NT2/D1 (cell line): ENCODE data around the gene ATXN7L2.

Experiments
- DNase-seq: peaks from one replicate; pipeline ENCODE4 v3.0.0-alpha.2; 2011; ENCODE audit warnings: low read depth, low spot score
- H3K27me3 ChIP-seq: 2 replicates; pipeline ENCODE4 v1.6.0; 2011; ENCODE audit warnings: mild to moderate bottlenecking; ENCODE audit not compliant: insufficient read length, insufficient read depth
- H3K36me3 ChIP-seq: 2 replicates; pipeline ENCODE4 v1.6.1; 2011; ENCODE audit warnings: mild to moderate bottlenecking, low read length, mixed read lengths; ENCODE audit not compliant: insufficient read depth, insufficient read length
- H3K4me1 ChIP-seq: 2 replicates; pipeline ENCODE4 v1.5.1; 2011; ENCODE audit not compliant: insufficient read depth, insufficient read length
- H3K4me3 ChIP-seq: 2 replicates; pipeline ENCODE4 v1.5.1; 2011; ENCODE audit warnings: low read depth; ENCODE audit not compliant: insufficient read length
- H3K9ac ChIP-seq: 2 replicates; pipeline ENCODE4 v1.6.0; 2011; ENCODE audit warnings: low read depth; ENCODE audit not compliant: insufficient read length
- H3K9me3 ChIP-seq: 2 replicates; pipeline ENCODE4 v1.5.1; 2011; ENCODE audit warnings: mild to moderate bottlenecking, low read length; ENCODE audit not compliant: insufficient read depth
- SUZ12 ChIP-seq: IDR thresholded peaks from 2 replicates; pipeline ENCODE4 v1.6.1; 2011; ENCODE audit not compliant: insufficient read length, insufficient read depth; ENCODE audit errors: extremely low read depth
- YY1 ChIP-seq: IDR thresholded peaks from 2 replicates; pipeline ENCODE4 v1.6.1; 2011; ENCODE audit not compliant: insufficient read length, insufficient read depth
- ZNF274 ChIP-seq: IDR thresholded peaks from 2 replicates; pipeline ENCODE4 v1.6.1; 2011; ENCODE audit warnings: mild to moderate bottlenecking, low read depth, low read length

Gene ATXN7L2

DNA sequence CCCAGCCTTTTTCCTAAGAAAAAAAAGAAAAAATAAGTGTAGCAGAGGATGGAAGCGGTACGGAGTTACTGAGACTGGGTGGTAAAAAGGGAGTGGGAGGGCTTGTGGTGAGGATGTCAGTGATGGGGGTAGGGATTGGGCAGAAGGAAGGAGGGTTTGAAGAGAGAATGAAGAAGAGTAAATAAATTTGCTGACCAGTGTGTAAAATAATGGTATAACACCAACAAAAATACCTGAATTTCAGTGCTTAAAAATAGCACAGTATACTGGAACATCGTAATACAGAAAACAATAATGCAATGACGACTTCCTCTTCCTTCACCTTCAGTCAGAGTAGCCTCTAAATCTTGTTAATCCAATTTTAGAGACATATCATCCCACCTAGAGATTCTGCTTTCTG lies 36.2 kb upstream of the ATXN7L2 start:
- no peak overlapping the region for H3K9ac ChIP-seq
- no peaks in the 10 kb centered on the region for H3K27me3 ChIP-seq
- H3K4me1 ChIP-seq: no peaks in the 10 kb centered on the region
- H3K9me3 ChIP-seq: peaks cover 6% of the 10 kb centered on the region; the same call in 1 of the 2 replicates
- no peaks in the 10 kb centered on the region for H3K36me3 ChIP-seq
- DNase-seq: no peak
- no peak for TF ChIP-seq ZNF274
- TF ChIP-seq SUZ12: no peak
- no peak for TF ChIP-seq YY1
- H3K4me3 ChIP-seq: no peak overlapping the region

DNA sequence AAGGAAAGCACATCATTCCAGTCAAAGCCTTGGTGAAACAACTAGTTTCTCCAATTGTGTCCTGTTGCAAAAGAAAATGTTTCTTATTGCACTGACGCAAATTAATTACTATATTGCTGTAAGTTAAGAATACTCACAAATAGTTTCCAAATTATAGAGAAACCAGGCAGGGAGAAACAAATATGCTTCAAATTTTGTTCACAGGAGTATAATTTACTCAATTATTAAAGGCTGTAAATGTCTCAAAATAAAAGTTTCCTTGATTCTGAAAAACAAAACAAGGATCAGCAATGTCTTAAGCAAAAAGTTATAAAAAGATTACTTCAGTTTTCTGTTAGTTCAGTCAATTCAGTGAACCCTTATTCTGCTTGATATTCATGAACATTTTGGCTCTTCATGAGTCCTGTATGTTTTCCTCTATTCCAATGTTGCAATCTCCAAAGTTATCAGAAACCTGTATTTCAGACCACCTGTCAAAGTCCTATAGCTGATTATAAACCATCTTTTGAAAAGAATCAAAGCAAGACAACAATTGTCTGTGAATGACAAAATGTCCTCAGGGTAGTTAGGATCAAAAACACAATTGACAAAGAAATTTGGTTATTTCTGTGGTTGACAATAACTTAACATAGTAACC lies 29.1 kb upstream of the ATXN7L2 start:
- no peak for DNase-seq
- Histone ChIP-seq H3K4me1 (no peaks in the 10 kb centered on the region), H3K4me3 (no peak overlapping the region), H3K27me3 (no peaks in the 10 kb centered on the region), H3K9ac (no peak overlapping the region), H3K9me3 (peaks cover 30% of the 10 kb centered on the region), H3K36me3 (no peaks in the 10 kb centered on the region)
- no peak for TF ChIP-seq YY1
- no peak for TF ChIP-seq SUZ12
- no peak for TF ChIP-seq ZNF274

- Histone ChIP-seq H3K27me3 (no peaks in the 10 kb centered on the region), H3K36me3 (no peaks in the 10 kb centered on the region), H3K4me3 (no peak overlapping the region), H3K9ac (no peak overlapping the region), H3K9me3 (peaks cover 30% of the 10 kb centered on the region), H3K4me1 (no peaks in the 10 kb centered on the region)
- no peak for TF ChIP-seq SUZ12
- no peak for TF ChIP-seq YY1
- no peak for TF ChIP-seq ZNF274
- no peak for DNase-seq
Measured at GRCh38 chr1:109457819-109458218, 25.9 kb upstream of the ATXN7L2 start.

GRCh38 chr1:109466125-109466451 lies 17.6 kb upstream of the ATXN7L2 start:
- Histone ChIP-seq H3K9ac (peak overlapping the region; percentile 75), H3K4me1 (no peaks in the 10 kb centered on the region)
- no peak for DNase-seq

DNA sequence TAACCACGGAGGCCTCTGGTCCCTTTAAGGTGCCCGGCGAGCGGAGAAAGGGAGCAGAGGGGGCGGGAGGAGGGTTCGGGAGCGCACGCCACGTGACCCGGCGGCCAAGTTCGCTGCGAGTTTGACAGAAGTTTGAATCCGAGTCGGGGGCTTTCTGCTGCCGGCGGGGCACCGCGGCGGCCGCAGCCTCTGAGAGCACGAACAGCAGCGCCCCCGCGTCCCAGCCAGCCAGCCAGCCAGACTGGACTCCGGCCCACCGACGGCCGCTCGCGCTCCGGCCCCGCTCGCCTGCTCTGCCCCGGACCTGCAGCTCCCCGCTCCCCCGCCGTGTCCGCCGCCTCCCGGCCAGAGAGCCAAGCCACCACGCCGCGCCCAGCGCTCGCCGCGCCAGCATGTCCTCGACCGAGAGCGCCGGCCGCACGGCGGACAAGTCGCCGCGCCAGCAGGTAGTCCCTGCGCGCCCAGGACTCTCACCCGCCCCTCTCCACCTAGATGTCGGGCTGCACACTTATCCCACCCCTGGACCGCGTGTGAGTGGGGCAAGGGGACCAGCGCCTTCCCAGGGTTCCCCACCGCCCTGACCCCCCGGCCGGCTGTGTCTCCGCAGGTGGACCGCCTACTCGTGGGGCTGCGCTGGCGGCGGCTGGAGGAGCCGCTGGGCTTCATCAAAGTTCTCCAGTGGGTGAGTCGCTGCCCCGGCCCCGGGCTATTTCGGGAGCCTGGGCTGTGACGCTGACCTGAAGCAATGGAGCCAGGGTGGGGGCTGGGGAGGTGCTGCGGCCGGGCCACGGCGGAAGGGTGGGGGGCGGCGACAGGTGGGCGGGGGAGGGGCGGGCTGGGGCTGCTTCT lies 17.0 kb upstream of the ATXN7L2 start, which contains the start of gene SYPL2:
Gene SYPL2, plus strand, starts transcription at position 95 of the 849 bp plus-strand sequence. Its CDS starts 298 bp downstream, at position 393.
- peak within 1 kb of the TSS; percentile 57 for H3K4me3 ChIP-seq
- TF ChIP-seq ZNF274 (no peak), SUZ12 (no peak), YY1 (no peak)
- DNase-seq: peak; percentile 32
- H3K27me3 ChIP-seq: peaks cover 42% of the 10 kb centered on the region
- H3K9ac ChIP-seq: peak within 1 kb of the TSS; percentile 75
- H3K9me3 ChIP-seq: no peaks in the 10 kb centered on the region
- H3K36me3 ChIP-seq: no peaks in the 10 kb centered on the region
- no peaks in the 10 kb centered on the region for H3K4me1 ChIP-seq

More at GRCh38 chr1:109466125-109466451, 17.6 kb upstream of the ATXN7L2 start:
- Histone ChIP-seq H3K4me3 (peak overlapping the region; percentile 57), H3K27me3 (peaks cover 42% of the 10 kb centered on the region), H3K9me3 (no peaks in the 10 kb centered on the region), H3K36me3 (no peaks in the 10 kb centered on the region)
- no peak for TF ChIP-seq SUZ12
- no peak for TF ChIP-seq YY1
- no peak for TF ChIP-seq ZNF274

GRCh38 chr1:109467301-109467777 lies 16.4 kb upstream of the ATXN7L2 start:
- peak overlapping the region; percentile 58 for H3K9ac ChIP-seq
- DNase-seq: no peak
- no peaks in the 10 kb centered on the region for H3K9me3 ChIP-seq
- TF ChIP-seq SUZ12 (no peak), ZNF274 (no peak), YY1 (no peak)
- H3K27me3 ChIP-seq: peaks cover 42% of the 10 kb centered on the region
- H3K36me3 ChIP-seq: no peaks in the 10 kb centered on the region
- H3K4me3 ChIP-seq: peak overlapping the region; percentile 40
- H3K4me1 ChIP-seq: no peaks in the 10 kb centered on the region

- Histone ChIP-seq H3K27me3 (peaks cover 42% of the 10 kb centered on the region), H3K9me3 (no peaks in the 10 kb centered on the region), H3K4me1 (no peaks in the 10 kb centered on the region), H3K9ac (no peak overlapping the region), H3K36me3 (no peaks in the 10 kb centered on the region), H3K4me3 (no peak overlapping the region)
- DNase-seq: no peak
- TF ChIP-seq YY1 (no peak), SUZ12 (no peak), ZNF274 (no peak)
Measured at GRCh38 chr1:109468061-109468460, 15.6 kb upstream of the ATXN7L2 start.

GRCh38 chr1:109468903-109469302 lies 14.8 kb upstream of the ATXN7L2 start:
- Histone ChIP-seq H3K36me3 (no peaks in the 10 kb centered on the region), H3K4me1 (no peaks in the 10 kb centered on the region), H3K9me3 (no peaks in the 10 kb centered on the region), H3K9ac (no peak overlapping the region), H3K27me3 (peaks cover 41% of the 10 kb centered on the region), H3K4me3 (no peak overlapping the region)
- TF ChIP-seq SUZ12 (no peak), YY1 (no peak), ZNF274 (no peak)
- DNase-seq: no peak
